ENCODE data around the gene HNRNPA3.
A peak's percentile ranks its signal among the peaks of the same experiment; 100 is the strongest.
"Not testable (repeated sequence)": the region's sequence is repeated elsewhere in the genome, so short reads cannot be mapped to it uniquely, and the experiment has no call there.

The HNRNPA3 gene

GRCh38 chr2:177204417-177204816 is 8.2 kb upstream of the HNRNPA3 start:
- no peak for TF ChIP-seq GATA1 (IDR thresholded peaks at IDR 0.05; ENCODE audit: low read depth, low read length)
- TF ChIP-seq POLR2A (IDR thresholded peaks at IDR 0.05; ENCODE audit: low read length) = no peak
- no peak for DNase-seq

DNA sequence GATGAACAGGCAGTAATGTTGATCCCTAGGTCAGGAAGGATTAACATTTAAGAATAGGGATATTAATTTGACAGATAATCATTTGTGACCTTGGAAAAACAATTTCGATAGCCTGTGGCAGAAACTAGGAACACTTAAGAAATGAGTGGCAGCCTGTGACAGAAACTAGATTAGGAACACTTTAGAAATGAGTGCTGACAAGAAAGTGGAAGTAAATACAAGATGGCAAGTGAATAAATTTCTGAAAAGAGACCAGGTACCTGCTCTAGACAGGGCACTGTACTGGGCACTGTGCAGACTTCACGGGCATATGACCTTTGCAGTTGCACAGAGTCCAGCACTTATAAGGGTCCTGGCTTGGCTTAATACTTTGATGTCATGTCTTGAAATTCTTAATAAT is 5.5 kb upstream of the HNRNPA3 start:
- TF ChIP-seq POLR2A (IDR thresholded peaks at IDR 0.05; ENCODE audit: low read length) (no peak), GATA1 (IDR thresholded peaks at IDR 0.05; ENCODE audit: low read depth, low read length) (no peak)
- no peak for DNase-seq

GRCh38 chr2:177211169-177211568 is 1.4 kb upstream of the HNRNPA3 start:
- peak in 1 of 2 experiments; percentile 61 for DNase-seq
- TF ChIP-seq GATA1 (IDR thresholded peaks at IDR 0.05; ENCODE audit: low read depth, low read length) (no peak), POLR2A (IDR thresholded peaks at IDR 0.05; ENCODE audit: low read length) (no peak)

DNA sequence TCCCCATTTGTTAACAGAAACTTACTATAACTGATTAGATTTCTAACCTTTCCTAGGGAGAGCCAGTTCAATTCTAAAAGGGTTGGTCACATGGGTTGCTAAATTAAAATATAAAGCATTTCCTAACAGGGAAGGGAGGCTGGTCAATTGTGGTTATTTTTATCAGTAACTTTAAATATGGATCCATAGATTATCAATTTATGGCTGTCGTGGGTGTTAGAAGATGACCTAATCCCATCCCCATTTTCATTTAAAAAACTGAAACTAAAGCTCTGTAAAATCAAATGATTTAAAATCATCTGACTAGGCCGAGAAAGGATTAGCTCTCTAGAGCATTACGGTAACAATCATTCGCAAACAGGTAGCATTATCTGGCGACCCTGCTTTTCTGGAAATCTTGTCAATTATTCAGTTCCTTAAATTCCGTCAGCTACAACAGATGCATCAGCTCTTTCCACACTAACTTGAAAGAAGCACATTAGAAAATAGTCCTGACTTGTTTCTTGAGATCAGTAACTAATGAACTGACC is 953 bp upstream of the HNRNPA3 start:
- DNase-seq = no peak
- TF ChIP-seq POLR2A (IDR thresholded peaks at IDR 0.05; ENCODE audit: low read length) (no peak), GATA1 (IDR thresholded peaks at IDR 0.05; ENCODE audit: low read depth, low read length) (no peak)

DNA sequence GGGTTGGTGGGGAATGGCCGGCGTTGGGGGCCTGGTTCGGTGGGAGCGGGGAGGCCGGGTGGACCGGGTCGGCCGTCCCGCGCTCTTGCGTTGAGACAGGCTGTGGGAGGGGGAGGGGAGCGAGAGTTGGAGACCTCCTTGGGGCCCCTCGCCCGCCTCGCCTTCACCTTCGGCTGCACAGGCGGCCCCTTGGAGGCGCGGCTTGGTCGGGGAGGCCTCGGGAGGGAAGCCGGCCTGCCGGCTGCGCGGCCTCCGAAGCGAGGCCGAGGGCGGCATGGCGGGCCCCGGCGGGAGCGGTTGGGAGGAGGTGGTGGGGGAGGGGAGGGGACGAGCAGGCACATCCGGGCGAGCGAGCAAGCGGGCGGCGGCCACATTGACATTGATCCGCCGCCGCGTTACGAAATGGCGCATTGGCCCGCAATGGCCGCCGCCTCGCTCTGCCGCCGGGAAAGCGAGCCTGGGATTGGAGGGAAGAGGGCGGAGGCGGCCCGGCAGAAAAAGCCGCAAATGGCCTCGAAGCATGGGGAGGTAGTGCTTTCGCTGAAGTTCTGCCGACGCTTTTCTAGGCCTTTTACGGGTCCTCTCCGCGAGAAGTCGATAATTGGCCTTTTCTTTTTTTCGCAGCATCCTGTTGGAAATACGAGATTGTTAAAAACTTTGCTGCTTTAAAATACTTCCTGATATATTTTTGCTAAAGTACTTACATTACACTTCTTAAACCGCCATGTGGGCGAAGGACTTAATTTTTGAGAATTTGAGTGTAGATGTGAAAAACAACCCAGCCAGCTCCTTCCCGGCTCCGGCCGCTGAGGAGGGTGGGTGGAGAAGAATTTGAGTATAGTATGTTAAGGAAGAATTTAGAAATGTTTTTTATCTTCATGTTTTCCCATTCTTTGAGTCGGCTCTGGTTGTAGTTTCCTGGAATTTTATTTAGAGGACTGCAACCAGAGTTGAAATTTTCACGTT is 580 bp downstream of the HNRNPA3 start:
- TF ChIP-seq POLR2A (IDR thresholded peaks at IDR 0.05; ENCODE audit: low read length) (no peak), GATA1 (IDR thresholded peaks at IDR 0.05; ENCODE audit: low read depth, low read length) (no peak)
- peak; percentile 92 to 96 for DNase-seq

- TF ChIP-seq POLR2A (IDR thresholded peaks at IDR 0.05; ENCODE audit: low read length) (no peak), GATA1 (IDR thresholded peaks at IDR 0.05; ENCODE audit: low read depth, low read length) (no peak)
- no peak for DNase-seq
Measured at GRCh38 chr2:177217247-177217843, 4.8 kb downstream of the HNRNPA3 start.

DNA sequence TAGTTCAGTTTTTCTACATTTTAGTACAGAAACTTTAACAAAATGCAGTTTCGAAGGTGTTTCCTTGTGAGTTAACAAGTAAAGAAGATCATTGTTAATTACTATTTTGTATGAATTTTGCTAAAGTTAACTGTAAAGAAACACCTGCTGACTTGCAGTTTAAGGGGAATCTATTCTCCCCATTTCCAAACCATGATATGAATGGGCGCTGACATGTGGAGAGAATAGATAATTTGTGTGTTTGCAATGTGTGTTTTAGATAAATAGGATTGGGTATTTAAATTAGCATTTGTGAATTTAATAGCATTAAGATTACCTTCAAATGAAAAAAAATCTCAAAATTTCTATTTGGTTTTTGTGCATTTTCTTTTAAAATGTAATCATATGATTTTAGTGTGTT is 7.2 kb downstream of the HNRNPA3 start:
- peak; percentile 69 to 74 for DNase-seq

DNA sequence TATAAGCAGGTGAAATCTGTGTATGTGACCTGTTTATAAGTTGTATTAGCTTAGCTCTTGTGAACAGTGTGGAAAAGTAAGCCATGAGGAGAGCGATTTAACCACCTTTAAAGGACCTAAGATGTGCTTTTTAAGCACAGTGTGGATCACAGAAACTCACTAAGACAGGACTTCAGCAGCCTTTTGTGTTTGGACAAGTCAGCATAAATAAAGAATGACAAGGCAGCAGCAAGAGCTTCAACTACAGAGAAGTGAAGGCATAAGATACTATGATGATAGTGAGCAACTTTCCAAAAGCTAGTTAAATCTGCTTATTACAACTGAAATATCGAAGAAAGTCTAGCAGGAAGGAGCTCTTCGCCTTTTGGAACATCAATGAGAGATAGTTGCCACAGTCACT is 8.9 kb downstream of the HNRNPA3 start:
- TF ChIP-seq GATA1 (IDR thresholded peaks at IDR 0.05; ENCODE audit: low read depth, low read length) = no peak
- no peak for TF ChIP-seq POLR2A (IDR thresholded peaks at IDR 0.05; ENCODE audit: low read length)
- DNase-seq = no peak

DNA sequence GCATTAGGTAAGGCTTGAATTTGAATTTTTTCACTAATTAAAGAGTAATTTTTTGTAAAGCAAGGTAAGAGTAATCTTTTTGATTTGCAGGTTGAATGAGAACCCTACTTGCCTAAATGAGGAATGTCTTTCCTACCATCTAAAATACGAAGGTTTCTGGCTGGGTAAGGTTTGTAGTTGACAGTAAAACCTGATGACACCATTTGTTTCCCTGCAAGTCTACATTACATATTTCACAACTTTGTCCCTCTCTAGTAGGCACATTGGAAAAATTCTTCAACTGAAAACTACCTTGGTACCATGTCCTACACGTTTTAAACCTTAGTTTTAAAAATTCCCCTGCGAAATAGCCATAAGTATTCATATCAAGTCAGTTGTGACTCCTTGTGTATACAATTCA is 9.4 kb downstream of the HNRNPA3 start:
- TF ChIP-seq GATA1 (IDR thresholded peaks at IDR 0.05; ENCODE audit: low read depth, low read length) (no peak), POLR2A (IDR thresholded peaks at IDR 0.05; ENCODE audit: low read length) (no peak)
- DNase-seq = no peak

DNA sequence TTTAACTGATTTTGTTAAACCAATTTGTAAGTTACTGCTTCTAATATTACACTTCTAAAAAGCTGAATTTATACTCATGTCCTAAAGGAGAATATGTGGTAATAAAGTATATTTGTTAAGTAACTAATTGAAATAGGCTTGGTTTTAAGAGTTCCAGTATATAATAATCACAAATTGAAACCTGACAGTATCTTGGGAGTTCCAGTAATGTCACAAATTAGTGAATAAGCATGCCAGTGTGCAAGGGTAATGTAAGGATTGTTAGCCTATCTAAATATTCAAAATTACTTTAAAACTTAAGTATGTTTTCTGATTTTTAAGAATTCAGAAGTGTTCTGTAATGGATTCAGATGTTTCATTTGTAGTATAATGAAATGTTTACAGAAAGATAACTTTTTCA is 10.8 kb downstream of the HNRNPA3 start:
- not testable (repeated sequence) for DNase-seq

GRCh38 chr2:177225965-177226360 is 13.4 kb downstream of the HNRNPA3 start:
- DNase-seq = no peak
- TF ChIP-seq GATA1 (IDR thresholded peaks at IDR 0.05; ENCODE audit: low read depth, low read length) (no peak), POLR2A (IDR thresholded peaks at IDR 0.05; ENCODE audit: low read length) (no peak)

- TF ChIP-seq POLR2A (IDR thresholded peaks at IDR 0.05; ENCODE audit: low read length) (no peak), GATA1 (IDR thresholded peaks at IDR 0.05; ENCODE audit: low read depth, low read length) (no peak)
- no peak for DNase-seq
Measured at GRCh38 chr2:177229442-177230242, 17.0 kb downstream of the HNRNPA3 start.

- no peak for DNase-seq
- no peak for TF ChIP-seq GATA1 (IDR thresholded peaks at IDR 0.05; ENCODE audit: low read depth, low read length)
- no peak for TF ChIP-seq POLR2A (IDR thresholded peaks at IDR 0.05; ENCODE audit: low read length)
Measured at GRCh38 chr2:177231270-177231669, 18.7 kb downstream of the HNRNPA3 start.

DNA sequence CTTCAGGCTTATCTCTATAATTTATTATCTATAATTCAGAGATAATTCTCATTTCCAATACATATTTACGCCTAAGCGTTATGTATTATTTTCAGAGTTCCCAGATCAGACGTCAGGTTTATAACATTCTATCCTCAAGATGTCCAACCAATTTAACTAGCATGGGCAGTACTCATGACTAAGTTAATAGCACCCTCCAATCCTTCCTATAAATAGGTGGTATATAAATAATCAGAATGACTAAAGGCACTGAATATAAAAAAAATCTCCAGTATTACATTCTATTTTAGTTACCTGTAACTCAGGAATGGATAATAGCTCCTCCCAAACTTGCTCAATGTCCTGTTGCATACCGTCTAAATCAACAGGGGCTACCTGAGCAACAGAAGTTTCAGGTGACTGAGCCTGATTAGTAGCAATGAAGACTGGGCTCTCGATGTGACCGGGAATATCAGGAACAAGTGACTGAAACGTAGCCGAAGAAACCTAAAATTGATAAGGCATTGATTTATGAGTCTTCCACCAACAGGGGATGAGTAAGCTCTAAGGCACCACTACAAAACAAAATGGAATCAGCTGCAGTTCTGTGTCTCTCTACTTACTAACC is 19.6 kb downstream of the HNRNPA3 start:
- DNase-seq = no peak
- no peak for TF ChIP-seq POLR2A (IDR thresholded peaks at IDR 0.05; ENCODE audit: low read length)
- no peak for TF ChIP-seq GATA1 (IDR thresholded peaks at IDR 0.05; ENCODE audit: low read depth, low read length)

Data from erythroblast (primary cell).